Measurements from ENCODE around the gene LHFPL2. TPM values are rescaled to one million over a fixed set of nuclear protein-coding genes. Genes with fewer than 3 reads are reported as not detected.

Gene LHFPL2
- total RNA-seq, 2 experiments from 2014 or later: 0.20 TPM; not detected in 1

- Mint-ChIP-seq H3K27me3 (peaks cover 24% of the 10 kb centered on the region), H3K36me3 (ENCODE audit: low read depth) (no peaks in the 10 kb centered on the region), H3K4me3 (no peak overlapping the region), H3K4me1 (ENCODE audit: low read depth) (peaks cover 7% of the 10 kb centered on the region), H3K9me3 (no peaks in the 10 kb centered on the region), H3K27ac (no peak overlapping the region)
- intact Hi-C loops (cut with micrococcal nuclease): no loop called here
- DNase-seq: no peak
- CTCF ChIA-PET: no interaction called here
- no peak for ATAC-seq
- POLR2A ChIA-PET: no interaction called here
- TF ChIP-seq CTCF (IDR thresholded peaks at IDR 0.05): no peak
Measured at GRCh38 chr5:78642701-78643100, 5.9 kb downstream of the LHFPL2 start.

DNA sequence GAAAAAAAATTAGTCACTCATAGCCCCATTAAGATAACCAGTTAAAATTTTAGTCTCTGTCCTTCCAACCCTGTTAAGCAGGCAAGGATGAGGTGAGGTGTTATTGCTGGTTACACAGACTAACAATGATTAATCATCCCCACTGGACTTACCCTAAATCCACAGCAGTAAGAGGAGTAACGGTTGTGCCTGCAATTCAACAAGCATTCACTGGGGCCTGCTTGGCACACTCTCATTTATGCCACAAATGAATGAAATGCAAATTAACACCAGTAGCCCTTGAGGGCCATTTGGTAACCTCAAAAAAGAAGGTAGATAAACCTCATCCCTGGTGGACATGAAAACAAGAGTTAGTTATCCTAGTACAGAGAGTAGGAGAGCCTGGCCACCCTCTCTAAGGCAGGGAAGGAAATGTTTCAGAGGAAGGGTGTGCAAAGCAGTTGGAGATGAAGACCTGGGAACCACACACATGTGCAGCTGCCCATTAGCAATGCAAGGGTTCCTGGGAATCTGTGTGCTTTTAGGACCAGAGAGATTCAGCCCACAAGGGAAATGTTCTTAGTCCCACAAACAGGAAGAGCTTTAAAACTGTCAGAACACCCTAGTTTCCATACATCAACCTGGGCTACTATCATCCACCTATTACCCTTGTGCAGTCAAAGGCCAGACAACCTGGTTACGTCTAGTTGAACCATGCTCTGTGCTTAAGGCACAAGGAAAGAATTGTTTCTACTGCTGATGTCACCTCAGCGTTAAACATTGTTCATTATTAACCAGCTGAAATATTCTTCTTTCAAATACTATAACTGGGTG is 7.7 kb downstream of the LHFPL2 start:
- Mint-ChIP-seq H3K36me3 (ENCODE audit: low read depth) (no peaks in the 10 kb centered on the region), H3K9me3 (no peaks in the 10 kb centered on the region), H3K4me3 (no peak overlapping the region), H3K27ac (no peak overlapping the region), H3K27me3 (peaks cover 10% of the 10 kb centered on the region), H3K4me1 (ENCODE audit: low read depth) (no peaks in the 10 kb centered on the region)
- intact Hi-C loops (cut with micrococcal nuclease): no loop called here
- no peak for ATAC-seq
- CTCF ChIA-PET: no interaction called here
- DNase-seq: no peak
- TF ChIP-seq CTCF (IDR thresholded peaks at IDR 0.05): no peak
- POLR2A ChIA-PET: no interaction called here

- Mint-ChIP-seq H3K27ac (no peak overlapping the region), H3K4me3 (no peak overlapping the region), H3K36me3 (ENCODE audit: low read depth) (no peaks in the 10 kb centered on the region), H3K4me1 (ENCODE audit: low read depth) (no peaks in the 10 kb centered on the region), H3K27me3 (peaks cover 9% of the 10 kb centered on the region), H3K9me3 (no peaks in the 10 kb centered on the region)
- TF ChIP-seq CTCF (IDR thresholded peaks at IDR 0.05): no peak
- intact Hi-C loops (cut with micrococcal nuclease): no loop called here
- POLR2A ChIA-PET: no interaction called here
- CTCF ChIA-PET: interaction anchor here (0.6 kb wide), 1 partner anchor 10 kb away, joined by 3 read pairs; no protein-coding TSS in a partner anchor
- DNase-seq (no peak), ATAC-seq (no peak)
Measured at GRCh38 chr5:78639791-78640190, 8.8 kb downstream of the LHFPL2 start.

DNA sequence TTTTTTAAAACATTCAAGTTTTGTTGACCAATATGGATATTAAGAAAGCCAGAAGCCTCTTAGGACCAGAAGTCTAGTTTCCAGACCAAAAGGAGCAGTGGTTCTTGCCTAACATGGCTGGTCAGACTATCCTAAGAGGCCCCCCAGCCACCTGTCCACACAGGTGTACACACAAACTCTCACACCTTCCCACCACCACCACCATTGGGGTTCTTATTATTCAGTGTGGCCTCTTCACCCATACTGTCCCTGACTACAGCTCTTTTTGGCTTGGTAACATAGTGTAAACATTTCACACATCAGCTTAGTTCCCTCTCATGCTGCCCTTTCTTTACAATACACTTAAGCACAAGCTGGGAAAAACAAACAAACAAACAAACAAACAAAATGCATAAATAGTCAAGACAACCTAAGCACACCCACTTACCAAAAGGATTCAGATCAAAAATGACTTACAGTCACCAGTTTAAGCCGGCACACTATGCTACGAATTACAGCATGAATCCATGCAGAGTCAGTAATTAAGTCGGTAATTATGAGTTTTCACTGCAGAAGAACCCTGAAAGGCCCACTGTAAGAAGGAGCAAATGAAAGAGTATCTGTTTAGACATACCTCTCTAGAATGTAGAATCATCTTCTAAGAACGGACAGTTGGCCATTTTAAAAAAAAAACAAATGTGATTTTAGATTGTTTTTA is 9.5 kb downstream of the LHFPL2 start:
- Mint-ChIP-seq H3K4me3 (no peak overlapping the region), H3K27me3 (peaks cover 4% of the 10 kb centered on the region), H3K4me1 (ENCODE audit: low read depth) (no peaks in the 10 kb centered on the region), H3K9me3 (no peaks in the 10 kb centered on the region), H3K27ac (no peak overlapping the region), H3K36me3 (ENCODE audit: low read depth) (no peaks in the 10 kb centered on the region)
- intact Hi-C loops (cut with micrococcal nuclease): no loop called here
- ATAC-seq (no peak), DNase-seq (no peak)
- POLR2A ChIA-PET: no interaction called here
- no peak for TF ChIP-seq CTCF (IDR thresholded peaks at IDR 0.05)
- CTCF ChIA-PET: interaction anchor here (0.6 kb wide), 1 partner anchor 11 kb away, joined by 3 read pairs; no protein-coding TSS in a partner anchor

DNA sequence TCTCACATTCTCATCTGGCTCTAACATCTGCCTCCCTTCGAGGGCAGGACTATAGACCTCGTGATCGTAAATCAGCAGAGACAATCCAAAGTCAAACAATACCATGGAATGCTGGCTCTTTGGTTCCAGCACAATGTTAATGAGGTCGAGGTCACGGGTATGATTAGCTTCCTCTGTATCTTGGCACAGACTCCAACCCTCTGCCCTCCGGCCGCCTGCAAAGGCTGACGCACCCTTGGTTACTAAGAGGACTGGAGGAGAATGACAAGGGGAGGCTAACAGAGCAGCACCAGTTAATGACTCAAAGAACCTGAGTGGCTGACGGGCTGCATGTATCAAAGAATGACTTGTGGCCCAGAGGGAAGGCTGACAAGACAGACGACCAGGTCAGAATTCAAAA is 10.1 kb downstream of the LHFPL2 start:
- Mint-ChIP-seq H3K36me3 (ENCODE audit: low read depth) (no peaks in the 10 kb centered on the region), H3K4me1 (ENCODE audit: low read depth) (no peaks in the 10 kb centered on the region), H3K9me3 (no peaks in the 10 kb centered on the region), H3K27ac (no peak overlapping the region), H3K27me3 (peaks cover 2% of the 10 kb centered on the region), H3K4me3 (no peak overlapping the region)
- no peak for TF ChIP-seq CTCF (IDR thresholded peaks at IDR 0.05)
- intact Hi-C loops (cut with micrococcal nuclease): no loop called here
- ATAC-seq (no peak), DNase-seq (no peak)
- ChIA-PET POLR2A (no interaction called here), CTCF (no interaction called here)

All from activated CD8-positive, alpha-beta T cell treated with anti-CD3 and anti-CD28 coated beads for 36 hours (primary cell).